Stimulated activated CD8-positive, alpha-beta memory T cell treated with anti-CD3 and anti-CD28 coated beads, Interleukin-7, amount 100 ng/mL, for 4 hours (primary cell): ENCODE data around the gene MIA.
"Not testable (repeated sequence)": the region's sequence is repeated elsewhere in the genome, so short reads cannot be mapped to it uniquely, and the experiment has no call there.

ENCODE experiments used
- DNase-seq, 2 donors: peaks; one replicate each; pipeline ENCODE4 v3.0.0-alpha.2; 2020; ENCODE audit warnings: low read depth in 2 of 2

Gene MIA

GRCh38 chr19:40803857-40804782 lies 28.8 kb downstream of the MIA start:
- DNase-seq: peak in 1 of 2 donors; percentile 26

- DNase-seq: no peak
These were observed 29.5 kb downstream of the MIA start for GRCh38 chr19:40804783-40805242.

- DNase-seq: no peak
These were observed 30.0 kb downstream of the MIA start for GRCh38 chr19:40805258-40805868.

- peak; percentile 61 to 65 for DNase-seq
These were observed 31.3 kb downstream of the MIA start for GRCh38 chr19:40806423-40807146.

GRCh38 chr19:40807147-40808020 lies 32.1 kb downstream of the MIA start:
- DNase-seq: no peak

GRCh38 chr19:40808021-40808325 lies 32.7 kb downstream of the MIA start:
- DNase-seq: no peak

GRCh38 chr19:40808497-40808896 lies 33.2 kb downstream of the MIA start:
- no peak for DNase-seq

GRCh38 chr19:40809358-40810086 lies 34.2 kb downstream of the MIA start:
- no peak for DNase-seq

GRCh38 chr19:40810160-40810559 lies 34.8 kb downstream of the MIA start:
- no peak for DNase-seq

GRCh38 chr19:40810649-40811408 lies 35.5 kb downstream of the MIA start:
- DNase-seq: peak in 1 of 2 donors; percentile 44

GRCh38 chr19:40811478-40812341 lies 36.4 kb downstream of the MIA start:
- DNase-seq: no peak

GRCh38 chr19:40812571-40812970 lies 37.2 kb downstream of the MIA start:
- DNase-seq: not testable (repeated sequence)

- DNase-seq: no peak
These were observed 37.9 kb downstream of the MIA start for GRCh38 chr19:40813182-40813581.

- no peak for DNase-seq
These were observed 39.9 kb downstream of the MIA start for GRCh38 chr19:40815223-40815622.

GRCh38 chr19:40818480-40819399 lies 43.4 kb downstream of the MIA start:
- DNase-seq: peak in 1 of 2 donors; percentile 69

GRCh38 chr19:40819479-40820234 lies 44.3 kb downstream of the MIA start:
- not testable (repeated sequence) for DNase-seq

GRCh38 chr19:40822161-40822560 lies 46.8 kb downstream of the MIA start:
- no peak for DNase-seq
